ENCODE results near the gene REXO2. TPM values are rescaled to one million over a fixed set of nuclear protein-coding genes. Genes with fewer than 3 reads are reported as not detected.

REXO2 gene
- 226 TPM for polyA plus RNA-seq (2013, experiment 1 of 2)
- polyA plus RNA-seq (2013, experiment 2 of 2) = 226 TPM

GRCh38 chr11:114439229-114440120, at the start of gene REXO2:
TSS of gene REXO2 (plus strand) at chr11:114439467. CDS start at chr11:114439529, 62 bp downstream.
- H4K91ac ChIP-seq (ENCODE audit: low read length) = peak within 1 kb of the TSS; percentile 100
- peaks cover 0 to 24% of the 10 kb centered on the region in 2 experiments for H3K36me3 ChIP-seq (ENCODE audit: control insufficient read depth in 1 of 2, insufficient read depth in 2 of 2, low read depth in 1 of 2, low read length in 2 of 2)
- H3K14ac ChIP-seq (ENCODE audit: low read length in 2 of 2) = peak within 1 kb of the TSS in 1 of 2 experiments; percentile 96
- H2BK120ac ChIP-seq (ENCODE audit: low read depth, low read length) = peak within 1 kb of the TSS; percentile 87
- peak within 1 kb of the TSS; percentile 91 to 99 for H3K4ac ChIP-seq (ENCODE audit: low read depth in 1 of 2, low read length in 2 of 2)
- DNase-seq = peak; percentile 94
- peak within 1 kb of the TSS; percentile 80 for H2BK5ac ChIP-seq (ENCODE audit: low read depth, low read length, poor library complexity, severe bottlenecking)
- no peaks in the 10 kb centered on the region for H3K27me3 ChIP-seq (ENCODE audit: control insufficient read depth in 1 of 2, insufficient read depth in 1 of 2, low read length in 2 of 2)
- peak within 1 kb of the TSS; percentile 98 for H3K9ac ChIP-seq (ENCODE audit: low read length)
- peak within 1 kb of the TSS in 1 of 2 experiments; percentile 48 for H3K23ac ChIP-seq (ENCODE audit: low read length in 2 of 2)
- peak within 1 kb of the TSS; percentile 78 for H2BK15ac ChIP-seq (ENCODE audit: low read depth, poor library complexity, severe bottlenecking)
- peak within 1 kb of the TSS; percentile 51 for H3K4me2 ChIP-seq (ENCODE audit: low read length, poor library complexity, severe bottlenecking)
- peak within 1 kb of the TSS; percentile 16 for H2AFZ ChIP-seq (ENCODE audit: low read depth, low read length)
- H3K9me3 ChIP-seq (ENCODE audit: control insufficient read depth, low read length) = no peaks in the 10 kb centered on the region
- no peaks in the 10 kb centered on the region for H3K4me1 ChIP-seq (ENCODE audit: control insufficient read depth, insufficient read depth, low read depth, low read length)
- WGBS = 25% methylated on average over 43 of the region's 64 CpGs
- H4K8ac ChIP-seq (ENCODE audit: low read length) = peak within 1 kb of the TSS; percentile 98
- H3K27ac ChIP-seq (ENCODE audit: low read length, poor library complexity, severe bottlenecking) = peak within 1 kb of the TSS; percentile 87
- peaks cover 4% of the 10 kb centered on the region for H3K79me1 ChIP-seq (replicated peaks; ENCODE audit: low read length, poor library complexity, severe bottlenecking)
- peak within 1 kb of the TSS; percentile 69 to 95 for H2BK12ac ChIP-seq (ENCODE audit: low read length in 2 of 2)
- H3K18ac ChIP-seq (ENCODE audit: low read depth in 1 of 2, low read length in 2 of 2) = peak within 1 kb of the TSS; percentile 98 to 99
- peak within 1 kb of the TSS; percentile 83 for H2AK5ac ChIP-seq (ENCODE audit: low read length, severe bottlenecking)
- peak within 1 kb of the TSS; percentile 98 to 99 for H3K4me3 ChIP-seq (ENCODE audit: insufficient read depth in 1 of 2, low read depth in 1 of 2, low read length in 2 of 2)

GRCh38 chr11:114392735-114393667, 46.3 kb upstream of the REXO2 start:
- Histone ChIP-seq H2BK15ac (ENCODE audit: low read depth, poor library complexity, severe bottlenecking) (no peak overlapping the region), H3K14ac (ENCODE audit: low read length in 2 of 2) (no peak overlapping the region), H3K9me3 (ENCODE audit: control insufficient read depth, low read length) (no peaks in the 10 kb centered on the region), H2BK120ac (ENCODE audit: low read depth, low read length) (no peak overlapping the region), H2AK5ac (ENCODE audit: low read length, severe bottlenecking) (no peak overlapping the region), H3K4me3 (ENCODE audit: insufficient read depth in 1 of 2, low read depth in 1 of 2, low read length in 2 of 2) (no peak overlapping the region), H3K9ac (ENCODE audit: low read length) (no peak overlapping the region), H4K91ac (ENCODE audit: low read length) (no peak overlapping the region), H2BK5ac (ENCODE audit: low read depth, low read length, poor library complexity, severe bottlenecking) (no peak overlapping the region), H3K79me1 (replicated peaks; ENCODE audit: low read length, poor library complexity, severe bottlenecking) (peaks cover 3% of the 10 kb centered on the region), H3K4me2 (ENCODE audit: low read length, poor library complexity, severe bottlenecking) (no peak overlapping the region), H3K36me3 (ENCODE audit: control insufficient read depth in 1 of 2, insufficient read depth in 2 of 2, low read depth in 1 of 2, low read length in 2 of 2) (no peaks in the 10 kb centered on the region), H3K4me1 (ENCODE audit: control insufficient read depth, insufficient read depth, low read depth, low read length) (no peaks in the 10 kb centered on the region), H3K4ac (ENCODE audit: low read depth in 1 of 2, low read length in 2 of 2) (no peak overlapping the region), H4K8ac (ENCODE audit: low read length) (no peak overlapping the region), H2BK12ac (ENCODE audit: low read length in 2 of 2) (no peak overlapping the region), H2AFZ (ENCODE audit: low read depth, low read length) (no peak overlapping the region), H3K27me3 (ENCODE audit: control insufficient read depth in 1 of 2, insufficient read depth in 1 of 2, low read length in 2 of 2) (no peaks in the 10 kb centered on the region), H3K18ac (ENCODE audit: low read depth in 1 of 2, low read length in 2 of 2) (no peak overlapping the region), H3K27ac (ENCODE audit: low read length, poor library complexity, severe bottlenecking) (no peak overlapping the region), H3K23ac (ENCODE audit: low read length in 2 of 2) (no peak overlapping the region)
- 100% methylated on average over 2 of the region's 4 CpGs for WGBS
- DNase-seq = no peak

- Histone ChIP-seq H2BK12ac (ENCODE audit: low read length in 2 of 2) (no peak overlapping the region), H2AFZ (ENCODE audit: low read depth, low read length) (no peak overlapping the region), H3K9me3 (ENCODE audit: control insufficient read depth, low read length) (no peaks in the 10 kb centered on the region), H2BK15ac (ENCODE audit: low read depth, poor library complexity, severe bottlenecking) (no peak overlapping the region), H3K4me1 (ENCODE audit: control insufficient read depth, insufficient read depth, low read depth, low read length) (no peaks in the 10 kb centered on the region), H3K18ac (ENCODE audit: low read depth in 1 of 2, low read length in 2 of 2) (no peak overlapping the region), H3K14ac (ENCODE audit: low read length in 2 of 2) (no peak overlapping the region), H4K91ac (ENCODE audit: low read length) (no peak overlapping the region), H3K4ac (ENCODE audit: low read depth in 1 of 2, low read length in 2 of 2) (no peak overlapping the region), H3K4me2 (ENCODE audit: low read length, poor library complexity, severe bottlenecking) (no peak overlapping the region), H4K8ac (ENCODE audit: low read length) (no peak overlapping the region), H3K23ac (ENCODE audit: low read length in 2 of 2) (no peak overlapping the region), H3K79me1 (replicated peaks; ENCODE audit: low read length, poor library complexity, severe bottlenecking) (peaks cover 3% of the 10 kb centered on the region), H2BK5ac (ENCODE audit: low read depth, low read length, poor library complexity, severe bottlenecking) (no peak overlapping the region), H3K27ac (ENCODE audit: low read length, poor library complexity, severe bottlenecking) (no peak overlapping the region), H3K36me3 (ENCODE audit: control insufficient read depth in 1 of 2, insufficient read depth in 2 of 2, low read depth in 1 of 2, low read length in 2 of 2) (no peaks in the 10 kb centered on the region), H2BK120ac (ENCODE audit: low read depth, low read length) (no peak overlapping the region), H3K9ac (ENCODE audit: low read length) (no peak overlapping the region), H3K27me3 (ENCODE audit: control insufficient read depth in 1 of 2, insufficient read depth in 1 of 2, low read length in 2 of 2) (no peaks in the 10 kb centered on the region), H2AK5ac (ENCODE audit: low read length, severe bottlenecking) (no peak overlapping the region), H3K4me3 (ENCODE audit: insufficient read depth in 1 of 2, low read depth in 1 of 2, low read length in 2 of 2) (no peak overlapping the region)
- no peak for DNase-seq
- 75% methylated on average over 3 of the region's 3 CpGs for WGBS
Measured at GRCh38 chr11:114395736-114396135, 43.5 kb upstream of the REXO2 start.

GRCh38 chr11:114396916-114397315, 42.4 kb upstream of the REXO2 start:
- no peak overlapping the region for H3K14ac ChIP-seq (ENCODE audit: low read length in 2 of 2)
- no peaks in the 10 kb centered on the region for H3K9me3 ChIP-seq (ENCODE audit: control insufficient read depth, low read length)
- DNase-seq = no peak
- no peak overlapping the region for H3K27ac ChIP-seq (ENCODE audit: low read length, poor library complexity, severe bottlenecking)
- no peaks in the 10 kb centered on the region for H3K27me3 ChIP-seq (ENCODE audit: control insufficient read depth in 1 of 2, insufficient read depth in 1 of 2, low read length in 2 of 2)
- H2BK12ac ChIP-seq (ENCODE audit: low read length in 2 of 2) = no peak overlapping the region
- H3K4me2 ChIP-seq (ENCODE audit: low read length, poor library complexity, severe bottlenecking) = no peak overlapping the region
- no peak overlapping the region for H2AFZ ChIP-seq (ENCODE audit: low read depth, low read length)
- no peak overlapping the region for H4K8ac ChIP-seq (ENCODE audit: low read length)
- H3K23ac ChIP-seq (ENCODE audit: low read length in 2 of 2) = no peak overlapping the region
- H3K4ac ChIP-seq (ENCODE audit: low read depth in 1 of 2, low read length in 2 of 2) = no peak overlapping the region
- no peak overlapping the region for H3K9ac ChIP-seq (ENCODE audit: low read length)
- H3K4me1 ChIP-seq (ENCODE audit: control insufficient read depth, insufficient read depth, low read depth, low read length) = no peaks in the 10 kb centered on the region
- H4K91ac ChIP-seq (ENCODE audit: low read length) = no peak overlapping the region
- H3K36me3 ChIP-seq (ENCODE audit: control insufficient read depth in 1 of 2, insufficient read depth in 2 of 2, low read depth in 1 of 2, low read length in 2 of 2) = no peaks in the 10 kb centered on the region
- H2BK120ac ChIP-seq (ENCODE audit: low read depth, low read length) = no peak overlapping the region
- no peak overlapping the region for H2BK5ac ChIP-seq (ENCODE audit: low read depth, low read length, poor library complexity, severe bottlenecking)
- peaks cover 3% of the 10 kb centered on the region for H3K79me1 ChIP-seq (replicated peaks; ENCODE audit: low read length, poor library complexity, severe bottlenecking)
- no peak overlapping the region for H2AK5ac ChIP-seq (ENCODE audit: low read length, severe bottlenecking)
- H3K4me3 ChIP-seq (ENCODE audit: insufficient read depth in 1 of 2, low read depth in 1 of 2, low read length in 2 of 2) = no peak overlapping the region
- no peak overlapping the region for H3K18ac ChIP-seq (ENCODE audit: low read depth in 1 of 2, low read length in 2 of 2)
- H2BK15ac ChIP-seq (ENCODE audit: low read depth, poor library complexity, severe bottlenecking) = no peak overlapping the region
